ENCODE measurements around the gene DRC7.
A peak's percentile ranks its signal among the peaks of the same experiment; 100 is the strongest.
"Not testable (repeated sequence)": the region's sequence is repeated elsewhere in the genome, so short reads cannot be mapped to it uniquely, and the experiment has no call there.

The DRC7 gene

GRCh38 chr16:57765160-57765728, 70.6 kb downstream of the DRC7 start:
- no peak for DNase-seq

GRCh38 chr16:57766714-57767348, 72.2 kb downstream of the DRC7 start:
- no peak for DNase-seq

DNA sequence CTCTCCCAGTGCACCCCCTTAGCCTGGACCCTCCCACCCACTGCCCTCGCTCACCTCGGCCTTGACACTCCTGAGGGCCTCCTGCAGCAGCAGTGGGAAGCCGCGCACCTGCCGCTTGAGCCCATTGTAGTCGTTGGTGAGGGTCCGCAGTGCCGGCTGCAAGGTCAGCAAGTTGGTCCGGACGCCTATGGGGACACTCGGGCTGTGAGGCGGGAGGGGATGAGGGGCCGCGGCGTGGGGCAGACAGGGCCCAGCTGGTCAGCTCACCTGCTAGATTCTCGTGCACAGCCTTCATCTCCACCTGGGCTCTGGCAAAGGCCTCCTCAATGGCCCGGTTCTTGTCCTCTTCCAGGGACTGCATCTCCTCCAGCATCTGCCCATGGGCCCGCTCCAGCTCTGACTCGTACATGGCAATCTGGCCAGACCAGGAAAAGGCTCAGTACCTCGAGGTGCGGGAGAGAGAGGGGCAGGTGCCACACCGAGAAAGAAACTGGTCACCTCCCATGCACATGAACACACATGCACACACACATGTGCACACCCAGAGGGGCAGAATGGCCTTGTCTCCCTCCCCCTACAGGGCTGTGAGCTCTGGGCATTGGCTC, 75.0 kb downstream of the DRC7 start:
- no peak for DNase-seq

DNA sequence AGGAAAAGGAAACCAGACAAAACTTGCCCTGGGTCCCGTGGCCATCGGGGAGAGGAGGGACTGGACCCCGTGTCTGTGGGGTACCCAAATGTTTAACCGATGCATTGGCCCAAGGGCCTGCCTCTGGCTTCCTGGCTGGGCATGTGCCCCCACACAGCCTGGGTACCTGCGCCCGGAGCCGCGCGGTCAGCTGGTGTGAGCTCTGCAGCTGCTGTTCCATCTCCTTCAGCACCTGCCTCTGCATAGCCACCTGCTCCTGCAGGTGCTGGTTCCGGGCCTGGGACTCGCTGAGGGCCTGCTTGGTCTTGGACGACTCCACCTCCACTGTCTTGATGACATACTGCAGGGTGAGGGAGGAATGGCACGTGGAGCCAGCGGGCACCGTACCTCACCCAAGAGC, 75.8 kb downstream of the DRC7 start:
- no peak for DNase-seq

GRCh38 chr16:57771141-57771785, 76.7 kb downstream of the DRC7 start:
- DNase-seq, result no peak

- no peak for DNase-seq
These were observed 78.4 kb downstream of the DRC7 start for GRCh38 chr16:57773019-57773418.

- no peak for DNase-seq
These were observed 79.2 kb downstream of the DRC7 start for GRCh38 chr16:57773655-57774295.

- DNase-seq, result no peak
These were observed 80.2 kb downstream of the DRC7 start for GRCh38 chr16:57774705-57775285.

DNA sequence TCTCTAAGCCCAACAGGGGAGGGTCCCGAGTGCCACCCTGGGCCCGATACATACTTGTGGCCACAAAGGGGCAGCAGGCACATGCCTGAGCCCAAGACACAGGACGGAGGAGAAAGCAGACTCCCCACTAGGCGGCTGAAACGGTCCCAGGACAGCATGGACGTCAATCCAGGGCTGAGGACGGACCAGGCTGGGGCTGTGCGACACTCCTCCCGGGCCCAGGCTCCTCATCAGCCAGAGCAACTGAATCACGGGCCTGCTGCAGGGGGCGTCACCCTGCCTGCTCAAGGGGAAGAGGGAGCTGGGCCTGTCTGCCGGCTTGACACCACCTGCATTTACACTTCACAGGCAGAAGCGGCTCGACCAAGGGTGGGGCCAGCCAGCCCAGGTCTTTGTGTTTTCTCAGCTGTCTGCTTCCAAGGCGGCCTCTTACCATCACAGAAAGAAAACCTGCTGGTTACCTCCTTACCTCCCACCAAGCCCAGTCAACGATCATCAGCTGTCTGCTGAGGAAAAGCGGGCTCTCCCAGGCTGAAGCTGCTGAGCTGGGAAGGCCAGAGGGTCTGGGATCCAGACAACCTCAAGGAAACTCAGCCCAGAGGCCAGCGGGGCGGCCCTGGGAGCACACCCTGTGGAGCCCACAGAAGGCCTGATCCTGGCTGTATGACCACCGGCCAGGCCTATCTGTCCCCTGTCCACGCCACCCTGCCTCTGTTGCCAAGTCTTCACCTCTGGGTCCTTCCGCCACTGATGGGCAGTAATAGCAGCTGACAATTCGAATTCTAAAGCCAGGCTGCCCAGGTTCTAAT, 81.3 kb downstream of the DRC7 start:
- peak; percentile 11 for DNase-seq

DNA sequence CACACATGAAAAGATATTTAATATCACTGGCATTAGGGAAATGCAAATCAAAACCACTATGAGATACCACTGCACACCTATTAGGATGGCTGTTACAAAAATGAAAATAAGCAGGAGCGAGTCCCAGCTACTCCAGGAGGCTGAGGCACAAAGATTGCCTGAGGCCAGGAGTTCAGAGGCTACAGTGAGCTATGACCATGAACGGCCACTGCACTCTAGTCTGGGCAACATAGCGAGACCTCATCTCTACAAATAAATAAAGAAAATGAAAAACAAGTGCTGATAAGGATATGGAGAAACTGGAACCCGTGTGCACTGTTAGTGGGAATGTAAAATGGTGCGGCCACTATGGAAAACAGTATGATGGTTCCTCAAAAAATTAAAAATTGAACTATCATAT, 84.1 kb downstream of the DRC7 start:
- DNase-seq, result no peak

DNA sequence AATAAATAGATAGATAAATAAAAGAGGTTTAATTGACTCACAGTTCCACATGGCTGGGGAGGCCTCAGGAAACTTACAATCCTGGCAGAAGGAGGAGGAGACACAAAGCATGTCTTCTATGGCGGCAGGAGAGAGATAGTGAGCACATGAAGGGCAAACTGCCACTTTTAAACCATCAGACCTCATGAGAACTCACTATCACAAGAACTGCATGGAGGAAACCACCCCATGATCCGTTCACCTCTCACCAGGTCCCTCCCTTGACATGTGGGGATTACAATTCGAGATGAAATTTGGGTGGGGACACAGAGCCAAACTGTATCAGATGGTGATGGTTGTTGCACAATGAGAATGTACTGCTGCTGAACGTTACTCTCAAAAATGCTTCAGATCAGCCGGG, 85.2 kb downstream of the DRC7 start:
- not testable (repeated sequence) for DNase-seq

DNA sequence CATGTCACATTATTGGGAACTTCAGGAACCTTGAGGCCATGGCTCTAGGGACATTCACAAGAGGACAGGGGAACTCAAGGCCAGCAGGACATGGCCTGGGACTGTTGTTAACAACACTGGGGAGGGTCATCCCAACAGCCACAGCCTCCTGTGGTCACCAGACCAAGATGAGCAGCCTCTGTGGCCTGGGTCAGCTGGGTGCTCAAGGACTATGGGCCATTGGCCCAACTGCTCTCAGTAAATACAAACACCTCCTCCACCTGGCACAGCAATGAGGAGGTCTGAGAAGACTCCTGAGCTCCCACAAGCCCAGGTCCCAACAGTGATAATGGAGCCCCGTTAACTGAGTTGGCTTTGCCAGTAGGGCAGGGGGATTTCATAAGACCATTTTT, 86.7 kb downstream of the DRC7 start:
- DNase-seq, result no peak
